DOHH2 (cell line): ENCODE data around the gene DNAH1.

Experiments used
- H3F3A ChIP-seq: fragments of 200-600 bp; sonication (generic), shearing (Covaris generic); 2 replicates; pipeline ENCODE4 v1.6.0; 2016; ENCODE audit warnings: antibody characterized with exemption, mild to moderate bottlenecking; ENCODE audit not compliant: control insufficient read depth, insufficient read depth
- H3K27ac ChIP-seq: fragments of 200-600 bp; sonication (generic); 2 replicates; pipeline ENCODE4 v1.5.1; 2014; ENCODE audit warnings: low read depth, mild to moderate bottlenecking, low read length, moderate library complexity
- H3K27me3 ChIP-seq: fragments of 200-600 bp; sonication (generic); 2 replicates; pipeline ENCODE4 v1.6.1; 2014; ENCODE audit warnings: mild to moderate bottlenecking, low read length, mixed read lengths; ENCODE audit not compliant: control insufficient read depth
- H3K36me3 ChIP-seq: fragments of 200-600 bp; sonication (generic); 2 replicates; pipeline ENCODE4 v1.6.1; 2014; ENCODE audit warnings: mild to moderate bottlenecking, low read length, moderate library complexity, mixed read lengths; ENCODE audit not compliant: control insufficient read depth
- H3K4me1 ChIP-seq: fragments of 200-600 bp; sonication (generic); 2 replicates; pipeline ENCODE4 v1.6.1; 2014; ENCODE audit warnings: mild to moderate bottlenecking, low read length, mixed read lengths; ENCODE audit not compliant: control insufficient read depth
- H3K4me2 ChIP-seq: fragments of 200-600 bp; sonication (generic); 2 replicates; pipeline ENCODE4 v1.6.0; 2014; ENCODE audit warnings: mild to moderate bottlenecking, low read length, moderate library complexity
- H3K4me3 ChIP-seq: fragments of 200-600 bp; sonication (generic); 2 replicates; pipeline ENCODE4 v1.5.1; 2014; ENCODE audit warnings: mild to moderate bottlenecking, low read length, mixed read lengths
- H3K79me2 ChIP-seq: fragments of 200-600 bp; sonication (generic); 2 replicates; pipeline ENCODE4 v1.6.1; 2014; ENCODE audit warnings: mild to moderate bottlenecking, low read length, mixed read lengths; ENCODE audit not compliant: control insufficient read depth
- H3K9me2 ChIP-seq: fragments of 200-600 bp; sonication (generic); replicated peaks from 2 replicates; pipeline ENCODE4 v1.6.1; 2014; ENCODE audit warnings: mild to moderate bottlenecking, low read length, mixed read lengths; ENCODE audit not compliant: control insufficient read depth
- H3K9me3 ChIP-seq: fragments of 200-600 bp; sonication (generic); 2 replicates; pipeline ENCODE4 v1.6.1; 2014; ENCODE audit warnings: antibody characterized with exemption, low read length, mixed read lengths; ENCODE audit not compliant: control insufficient read depth, insufficient read depth
- H4K20me1 ChIP-seq: fragments of 200-600 bp; sonication (generic); 2 replicates; pipeline ENCODE4 v1.6.0; 2014; ENCODE audit warnings: low read depth, mild to moderate bottlenecking, antibody characterized with exemption, low read length, moderate library complexity; ENCODE audit not compliant: control insufficient read depth, insufficient read depth
- CTCF ChIP-seq: fragments of 200-600 bp; sonication (generic); IDR thresholded peaks from one replicate; pipeline ENCODE4 v1.5.1; 2014; ENCODE audit warnings: antibody characterized with exemption, mild to moderate bottlenecking, low read depth, low read length; ENCODE audit not compliant: poor library complexity, severe bottlenecking
- EZH2phosphoT487 ChIP-seq: fragments of 200-600 bp; sonication (generic); IDR thresholded peaks from 2 replicates; pipeline ENCODE4 v1.6.1; 2017; ENCODE audit warnings: borderline replicate concordance, mild to moderate bottlenecking, antibody characterized with exemption, low read length, moderate library complexity, mixed read lengths

DNAH1 gene

GRCh38 chr3:52398670-52399081 lies 82.6 kb downstream of the DNAH1 start:
- Histone ChIP-seq H3K36me3 (peaks cover 33% of the 10 kb centered on the region), H3K4me3 (no peak overlapping the region), H3K79me2 (no peaks in the 10 kb centered on the region), H3K4me1 (no peaks in the 10 kb centered on the region), H3F3A (no peaks in the 10 kb centered on the region), H3K9me2 (no peaks in the 10 kb centered on the region), H4K20me1 (no peaks in the 10 kb centered on the region), H3K9me3 (no peaks in the 10 kb centered on the region), H3K4me2 (no peak overlapping the region), H3K27me3 (no peaks in the 10 kb centered on the region), H3K27ac (no peak overlapping the region)
- TF ChIP-seq CTCF (no peak), EZH2phosphoT487 (no peak)

GRCh38 chr3:52399131-52399530 lies 83.0 kb downstream of the DNAH1 start:
- H3K4me3 ChIP-seq: no peak overlapping the region
- no peak overlapping the region for H3K27ac ChIP-seq
- H3K4me2 ChIP-seq: no peak overlapping the region
- no peaks in the 10 kb centered on the region for H3F3A ChIP-seq
- H4K20me1 ChIP-seq: no peaks in the 10 kb centered on the region
- no peaks in the 10 kb centered on the region for H3K27me3 ChIP-seq
- no peaks in the 10 kb centered on the region for H3K4me1 ChIP-seq
- H3K36me3 ChIP-seq: peaks cover 38% of the 10 kb centered on the region
- no peaks in the 10 kb centered on the region for H3K9me2 ChIP-seq
- H3K79me2 ChIP-seq: no peaks in the 10 kb centered on the region
- TF ChIP-seq EZH2phosphoT487 (no peak), CTCF (no peak)
- H3K9me3 ChIP-seq: no peaks in the 10 kb centered on the region

DNA sequence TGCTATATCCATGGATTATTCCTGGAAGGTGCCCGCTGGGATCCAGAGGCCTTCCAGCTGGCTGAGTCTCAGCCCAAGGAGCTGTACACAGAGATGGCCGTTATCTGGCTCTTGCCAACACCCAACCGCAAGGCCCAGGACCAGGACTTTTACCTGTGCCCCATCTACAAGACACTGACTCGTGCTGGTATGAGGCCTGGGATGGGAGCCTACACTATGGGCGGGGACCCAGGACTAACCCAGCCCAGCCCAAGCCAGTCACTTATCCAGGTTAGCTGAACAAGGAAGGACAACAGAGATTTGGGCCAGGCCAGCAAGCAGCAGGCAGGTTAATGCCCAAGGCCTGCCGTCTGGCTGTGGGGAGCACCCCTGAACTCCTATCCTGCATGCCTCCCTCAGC lies 83.5 kb downstream of the DNAH1 start:
- Histone ChIP-seq H3K4me1 (no peaks in the 10 kb centered on the region), H3K36me3 (peaks cover 42% of the 10 kb centered on the region), H3K27ac (no peak overlapping the region), H3K4me2 (no peak overlapping the region), H3K4me3 (no peak overlapping the region), H3K27me3 (no peaks in the 10 kb centered on the region), H3K9me2 (no peaks in the 10 kb centered on the region), H3F3A (no peaks in the 10 kb centered on the region), H3K79me2 (no peaks in the 10 kb centered on the region), H4K20me1 (no peaks in the 10 kb centered on the region), H3K9me3 (no peaks in the 10 kb centered on the region)
- TF ChIP-seq CTCF (no peak), EZH2phosphoT487 (no peak)

GRCh38 chr3:52400275-52400793 lies 84.2 kb downstream of the DNAH1 start:
- TF ChIP-seq EZH2phosphoT487 (no peak), CTCF (no peak)
- Histone ChIP-seq H3K9me2 (no peaks in the 10 kb centered on the region), H3K9me3 (no peaks in the 10 kb centered on the region), H3K27ac (no peak overlapping the region), H3F3A (no peaks in the 10 kb centered on the region), H3K4me2 (no peak overlapping the region), H3K4me3 (no peak overlapping the region), H3K79me2 (no peaks in the 10 kb centered on the region), H3K4me1 (no peaks in the 10 kb centered on the region), H3K27me3 (no peaks in the 10 kb centered on the region), H3K36me3 (peaks cover 49% of the 10 kb centered on the region), H4K20me1 (no peaks in the 10 kb centered on the region)
